A549 (cell line): ENCODE data around the gene KIF1A.

Source experiments
- CHD2 ChIP-seq: fragments of 150-350 bp; IDR thresholded peaks from 2 replicates; pipeline ENCODE4 v1.6.1; 2014; ENCODE audit warnings: low read length; ENCODE audit not compliant: partially characterized antibody
- MAFK ChIP-seq: fragments of 450-650 bp; IDR thresholded peaks from 2 replicates; pipeline ENCODE4 v1.6.1; 2014; ENCODE audit not compliant: partially characterized antibody
- MYC ChIP-seq: IDR thresholded peaks from 2 replicates; pipeline ENCODE4 v1.6.1; 2012; ENCODE audit warnings: mild to moderate bottlenecking, inconsistent platforms, low read length, improper control_type of control experiment, borderline replicate concordance
- TF ChIP-seq, protein P1 (sequence below): fragments of 200-600 bp; sonication (generic); IDR thresholded peaks from 2 replicates; pipeline ENCODE4 v1.6.1; 2016; ENCODE audit warnings: antibody characterized with exemption, mild to moderate bottlenecking, moderate library complexity
- TF ChIP-seq, protein P2 (sequence below): fragments of >200 bp; sonication (Bioruptor Twin); formaldehyde crosslinking; IDR thresholded peaks from 3 replicates; pipeline ENCODE4 v1.5.1; 2016

DNA sequence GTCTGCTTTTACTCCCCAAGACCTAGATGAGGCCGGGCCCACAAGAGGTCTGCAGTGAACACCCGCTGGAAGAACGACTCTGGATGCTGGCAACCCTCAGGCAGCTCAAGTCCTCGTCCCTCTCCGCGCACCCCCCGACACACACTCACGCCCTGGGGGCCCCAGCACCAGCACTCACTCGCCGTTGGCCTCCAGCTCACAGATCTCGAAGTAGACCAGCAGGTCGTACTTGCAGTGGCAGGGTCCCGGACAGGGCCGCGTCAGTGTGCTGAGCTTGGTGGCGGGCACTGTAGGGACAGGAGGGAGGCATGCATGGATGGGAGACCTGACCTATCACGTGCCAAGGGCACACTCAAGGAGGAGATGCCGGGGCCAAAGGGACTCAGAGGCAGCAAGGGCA, 78.9 kb downstream of the KIF1A start:
- TF ChIP-seq MYC (no peak), MAFK (no peak), CHD2 (no peak)
- TF ChIP-seq, protein P1, sequence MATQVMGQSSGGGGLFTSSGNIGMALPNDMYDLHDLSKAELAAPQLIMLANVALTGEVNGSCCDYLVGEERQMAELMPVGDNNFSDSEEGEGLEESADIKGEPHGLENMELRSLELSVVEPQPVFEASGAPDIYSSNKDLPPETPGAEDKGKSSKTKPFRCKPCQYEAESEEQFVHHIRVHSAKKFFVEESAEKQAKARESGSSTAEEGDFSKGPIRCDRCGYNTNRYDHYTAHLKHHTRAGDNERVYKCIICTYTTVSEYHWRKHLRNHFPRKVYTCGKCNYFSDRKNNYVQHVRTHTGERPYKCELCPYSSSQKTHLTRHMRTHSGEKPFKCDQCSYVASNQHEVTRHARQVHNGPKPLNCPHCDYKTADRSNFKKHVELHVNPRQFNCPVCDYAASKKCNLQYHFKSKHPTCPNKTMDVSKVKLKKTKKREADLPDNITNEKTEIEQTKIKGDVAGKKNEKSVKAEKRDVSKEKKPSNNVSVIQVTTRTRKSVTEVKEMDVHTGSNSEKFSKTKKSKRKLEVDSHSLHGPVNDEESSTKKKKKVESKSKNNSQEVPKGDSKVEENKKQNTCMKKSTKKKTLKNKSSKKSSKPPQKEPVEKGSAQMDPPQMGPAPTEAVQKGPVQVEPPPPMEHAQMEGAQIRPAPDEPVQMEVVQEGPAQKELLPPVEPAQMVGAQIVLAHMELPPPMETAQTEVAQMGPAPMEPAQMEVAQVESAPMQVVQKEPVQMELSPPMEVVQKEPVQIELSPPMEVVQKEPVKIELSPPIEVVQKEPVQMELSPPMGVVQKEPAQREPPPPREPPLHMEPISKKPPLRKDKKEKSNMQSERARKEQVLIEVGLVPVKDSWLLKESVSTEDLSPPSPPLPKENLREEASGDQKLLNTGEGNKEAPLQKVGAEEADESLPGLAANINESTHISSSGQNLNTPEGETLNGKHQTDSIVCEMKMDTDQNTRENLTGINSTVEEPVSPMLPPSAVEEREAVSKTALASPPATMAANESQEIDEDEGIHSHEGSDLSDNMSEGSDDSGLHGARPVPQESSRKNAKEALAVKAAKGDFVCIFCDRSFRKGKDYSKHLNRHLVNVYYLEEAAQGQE = no peak
- TF ChIP-seq, protein P2, sequence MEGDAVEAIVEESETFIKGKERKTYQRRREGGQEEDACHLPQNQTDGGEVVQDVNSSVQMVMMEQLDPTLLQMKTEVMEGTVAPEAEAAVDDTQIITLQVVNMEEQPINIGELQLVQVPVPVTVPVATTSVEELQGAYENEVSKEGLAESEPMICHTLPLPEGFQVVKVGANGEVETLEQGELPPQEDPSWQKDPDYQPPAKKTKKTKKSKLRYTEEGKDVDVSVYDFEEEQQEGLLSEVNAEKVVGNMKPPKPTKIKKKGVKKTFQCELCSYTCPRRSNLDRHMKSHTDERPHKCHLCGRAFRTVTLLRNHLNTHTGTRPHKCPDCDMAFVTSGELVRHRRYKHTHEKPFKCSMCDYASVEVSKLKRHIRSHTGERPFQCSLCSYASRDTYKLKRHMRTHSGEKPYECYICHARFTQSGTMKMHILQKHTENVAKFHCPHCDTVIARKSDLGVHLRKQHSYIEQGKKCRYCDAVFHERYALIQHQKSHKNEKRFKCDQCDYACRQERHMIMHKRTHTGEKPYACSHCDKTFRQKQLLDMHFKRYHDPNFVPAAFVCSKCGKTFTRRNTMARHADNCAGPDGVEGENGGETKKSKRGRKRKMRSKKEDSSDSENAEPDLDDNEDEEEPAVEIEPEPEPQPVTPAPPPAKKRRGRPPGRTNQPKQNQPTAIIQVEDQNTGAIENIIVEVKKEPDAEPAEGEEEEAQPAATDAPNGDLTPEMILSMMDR = no peak
